ENCODE results near the gene GRB10. TPM values are rescaled to one million over a fixed set of nuclear protein-coding genes. Genes with fewer than 3 reads are reported as not detected.

GRB10 gene
- total and polyA plus RNA-seq, 2 donors (not counting 3 experiments of a cell fraction or from before 2014, with no cell fraction given), result 43.7 to 240 TPM

DNA sequence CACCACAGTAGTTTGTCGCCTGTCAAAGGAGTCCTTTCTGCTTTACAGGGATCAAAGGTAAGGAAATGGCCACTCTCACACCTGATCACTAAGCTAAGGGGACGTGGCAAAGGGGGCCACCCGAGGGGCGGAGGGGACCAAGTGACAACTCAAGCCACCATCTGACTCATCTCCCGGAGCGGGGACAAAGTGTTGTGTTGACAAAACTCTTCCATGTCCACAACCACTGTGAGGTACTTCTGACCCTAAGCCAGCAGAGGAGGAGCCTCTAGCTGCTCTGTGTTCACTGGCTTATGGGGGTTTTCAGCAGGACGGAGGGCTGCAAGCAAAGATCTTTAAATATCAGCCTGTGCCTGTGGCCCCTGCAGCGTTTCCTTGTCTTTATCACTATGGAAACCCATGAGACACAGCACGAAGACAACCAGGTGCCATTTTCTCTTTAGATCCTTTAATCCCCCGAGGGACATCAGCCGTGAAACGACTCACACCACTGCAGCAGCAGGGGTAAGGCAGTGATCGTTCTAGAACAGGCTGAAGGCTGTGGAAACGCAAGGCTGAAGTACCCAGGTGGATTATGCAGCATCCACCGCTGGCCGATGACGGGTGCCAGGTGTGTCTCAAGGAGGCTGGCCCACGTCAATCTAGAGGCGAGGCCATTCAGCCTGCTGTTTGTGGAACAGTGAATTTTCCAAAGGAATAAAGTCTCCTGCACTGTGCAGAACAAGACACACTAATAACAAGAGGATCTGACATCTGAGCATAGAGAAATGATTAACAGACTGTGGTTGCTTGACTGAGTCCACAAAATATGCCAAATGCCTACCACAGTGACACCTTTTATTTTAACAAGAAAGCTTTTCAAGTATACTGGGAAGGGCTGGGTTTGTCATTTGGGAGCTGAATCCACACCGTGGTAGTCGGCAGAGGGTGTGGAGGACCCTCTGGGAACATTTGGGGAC, 190.9 kb downstream of the GRB10 start:
- POLR2A ChIA-PET, result no interaction called here
- no peaks in the 10 kb centered on the region for H3K79me2 ChIP-seq (ENCODE audit: control insufficient read depth, insufficient read depth, low read length)
- H3K9ac ChIP-seq (replicated peaks; ENCODE audit: extremely low read depth, insufficient read depth, low read length), result no peak overlapping the region
- no peak overlapping the region for H3K4me3 ChIP-seq (replicated peaks in 1 of 3; ENCODE audit: insufficient read depth in 1 of 3, low read depth in 1 of 3, low read length in 3 of 3)
- DNase-seq (ENCODE audit: low read depth, low spot score) (no peak), FAIRE-seq (no peak)
- dilution Hi-C loops (cut with MboI; ENCODE audit: extremely low pct_ligation_motif_present, low sequenced_read_pairs), result no loop called here
- H3K36me3 ChIP-seq (ENCODE audit: control insufficient read depth in 2 of 2, extremely low read depth in 1 of 2, insufficient read depth in 2 of 2, low read length in 2 of 2), result peaks cover 14 to 30% of the 10 kb centered on the region in 2 experiments
- no peaks in the 10 kb centered on the region for H3K27me3 ChIP-seq (ENCODE audit: control insufficient read depth in 2 of 2, insufficient read depth in 2 of 2, low read length in 2 of 2)
- no peaks in the 10 kb centered on the region for H3K9me1 ChIP-seq (replicated peaks; ENCODE audit: control insufficient read depth, extremely low read depth, insufficient read depth, low read length)
- no peak overlapping the region for H3K27ac ChIP-seq (ENCODE audit: insufficient read depth, low read depth, low read length)
- no TSS peak for BruUV-seq (replicated peaks)
- no peaks in the 10 kb centered on the region for H4K20me1 ChIP-seq (replicated peaks; ENCODE audit: control insufficient read depth, extremely low read depth, insufficient read depth, low read length)
- CTCF ChIA-PET, result interaction anchor here (1.3 to 5.1 kb wide), 3 partner anchors 124 to 549 kb away, joined by 3 to 22 read pairs (median 3); no protein-coding TSS in a partner anchor
- TF ChIP-seq JUN (IDR thresholded peaks at IDR 0.05; ENCODE audit: borderline replicate concordance, insufficient read depth, insufficient read length, low read depth), result no peak
- TF ChIP-seq EZH2 (IDR thresholded peaks at IDR 0.05; ENCODE audit: borderline replicate concordance, low read depth, low read length, severe bottlenecking), result no peak
- TF ChIP-seq MAX (IDR thresholded peaks at IDR 0.05; ENCODE audit: insufficient read depth, insufficient read length), result no peak
- TF ChIP-seq, protein P1, sequence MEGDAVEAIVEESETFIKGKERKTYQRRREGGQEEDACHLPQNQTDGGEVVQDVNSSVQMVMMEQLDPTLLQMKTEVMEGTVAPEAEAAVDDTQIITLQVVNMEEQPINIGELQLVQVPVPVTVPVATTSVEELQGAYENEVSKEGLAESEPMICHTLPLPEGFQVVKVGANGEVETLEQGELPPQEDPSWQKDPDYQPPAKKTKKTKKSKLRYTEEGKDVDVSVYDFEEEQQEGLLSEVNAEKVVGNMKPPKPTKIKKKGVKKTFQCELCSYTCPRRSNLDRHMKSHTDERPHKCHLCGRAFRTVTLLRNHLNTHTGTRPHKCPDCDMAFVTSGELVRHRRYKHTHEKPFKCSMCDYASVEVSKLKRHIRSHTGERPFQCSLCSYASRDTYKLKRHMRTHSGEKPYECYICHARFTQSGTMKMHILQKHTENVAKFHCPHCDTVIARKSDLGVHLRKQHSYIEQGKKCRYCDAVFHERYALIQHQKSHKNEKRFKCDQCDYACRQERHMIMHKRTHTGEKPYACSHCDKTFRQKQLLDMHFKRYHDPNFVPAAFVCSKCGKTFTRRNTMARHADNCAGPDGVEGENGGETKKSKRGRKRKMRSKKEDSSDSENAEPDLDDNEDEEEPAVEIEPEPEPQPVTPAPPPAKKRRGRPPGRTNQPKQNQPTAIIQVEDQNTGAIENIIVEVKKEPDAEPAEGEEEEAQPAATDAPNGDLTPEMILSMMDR (IDR thresholded peaks at IDR 0.05; ENCODE audit: extremely low read depth in 1 of 2, insufficient read depth in 1 of 2, low read depth in 1 of 2, low read length in 2 of 2), result no peak
- TF ChIP-seq POLR2AphosphoS5 (IDR thresholded peaks at IDR 0.05; ENCODE audit: insufficient read depth, low read depth, low read length), result no peak
- no peak for TF ChIP-seq MYC (IDR thresholded peaks at IDR 0.05; ENCODE audit: low read depth, low read length)
- TF ChIP-seq FOS (IDR thresholded peaks at IDR 0.05; ENCODE audit: borderline replicate concordance, insufficient read depth, low read length), result no peak
- no peak for TF ChIP-seq POLR2A (IDR thresholded peaks at IDR 0.05; ENCODE audit: low read depth, low read length)
- no peak for TF ChIP-seq GATA2 (IDR thresholded peaks at IDR 0.05; ENCODE audit: insufficient read depth, insufficient read length, low read depth, low read length)
- H2AFZ ChIP-seq (ENCODE audit: low read depth, low read length), result no peak overlapping the region
- H3K4me2 ChIP-seq (ENCODE audit: insufficient read depth, low read length), result no peak overlapping the region
- no peaks in the 10 kb centered on the region for H3K9me3 ChIP-seq (replicated peaks; ENCODE audit: control insufficient read depth, insufficient read depth, low read length)
- H3K4me1 ChIP-seq (ENCODE audit: control insufficient read depth, extremely low read depth, insufficient read depth, low read length), result peaks cover 3% of the 10 kb centered on the region
- intact Hi-C loops (cut with micrococcal nuclease), result no loop called here

All from endothelial cell of umbilical vein (primary cell).